IMR-90 (cell line): ENCODE measurements around the gene NFATC3. TPM values are rescaled to one million over a fixed set of nuclear protein-coding genes. Genes with fewer than 3 reads are reported as not detected.

ENCODE experiments used
- ATAC-seq: fragments of 200-7000 bp; cut with Tn5 transposase; 2 replicates; pipeline ENCODE4 v1.9.1; 2020; ENCODE audit warnings: low read depth, mild to moderate bottlenecking, moderate library complexity
- BruUV-seq: library from RNA; stranded (reverse); fragments of 400-500 nt; replicated peaks from 2 replicates; lab custom pipeline; 2021; lab: Mats Ljungman, UMichigan
- CTCF ChIA-PET: fragments of 300-600 bp; formaldehyde crosslinking; extraction: SDS; loops from one replicate; lab custom pipeline; 2021; ENCODE audit warnings: antibody characterized with exemption; lab: Yijun Ruan, JAX
- POLR2A ChIA-PET: fragments of 300-600 bp; sonication (Branson Sonifier 250); formaldehyde crosslinking; loops from one replicate; lab custom pipeline; 2022; ENCODE audit warnings: antibody characterized with exemption; ENCODE audit not compliant: unreplicated experiment; lab: Charles Lee
- DNase-seq: peaks from one replicate; pipeline ENCODE4 v3.0.0; 2013
- H2AFZ ChIP-seq: replicated peaks from 2 replicates; pipeline ENCODE3; 2013; ENCODE audit warnings: low read length, mild to moderate bottlenecking; ENCODE audit not compliant: poor library complexity
- H2AK5ac ChIP-seq: 2 replicates; pipeline ENCODE4 v1.6.1; 2013; ENCODE audit warnings: low read depth, low read length, inconsistent platforms
- H2AK9ac ChIP-seq: replicated peaks from 2 replicates; pipeline ENCODE3; 2013; ENCODE audit warnings: mild to moderate bottlenecking, low read depth, low read length, moderate library complexity; ENCODE audit not compliant: poor library complexity
- H2BK120ac ChIP-seq: 2 replicates; pipeline ENCODE4 v1.6.1; 2013; ENCODE audit warnings: low read depth, low read length, inconsistent platforms
- H2BK15ac ChIP-seq: 3 replicates; pipeline ENCODE4 v1.6.1; 2013; ENCODE audit warnings: low read depth, low read length, inconsistent platforms
- H2BK20ac ChIP-seq: 2 replicates; pipeline ENCODE4 v1.6.1; 2013; ENCODE audit warnings: low read depth, mild to moderate bottlenecking, inconsistent platforms, low read length, moderate library complexity
- H2BK5ac ChIP-seq: 2 replicates; pipeline ENCODE4 v1.6.1; 2013; ENCODE audit warnings: mild to moderate bottlenecking, low read depth, low read length, inconsistent platforms; ENCODE audit not compliant: poor library complexity, severe bottlenecking
- H3K14ac ChIP-seq: replicated peaks from 2 replicates; pipeline ENCODE4 v1.6.1; 2013; ENCODE audit warnings: low read depth, low read length, inconsistent platforms
- H3K18ac ChIP-seq: 2 replicates; pipeline ENCODE4 v1.6.1; 2013; ENCODE audit warnings: low read depth, low read length, control low read depth
- H3K23ac ChIP-seq: 2 replicates; pipeline ENCODE4 v1.6.1; 2013; ENCODE audit warnings: low read depth, low read length, inconsistent platforms
- H3K27ac ChIP-seq: 2 replicates; pipeline ENCODE4 v1.5.1; 2013; ENCODE audit warnings: mild to moderate bottlenecking, control low read depth, low read length; ENCODE audit not compliant: insufficient read depth
- H3K27me3 ChIP-seq: 2 replicates; pipeline ENCODE4 v1.6.1; 2013; ENCODE audit warnings: low read length; ENCODE audit not compliant: control insufficient read depth, insufficient read depth
- H3K36me3 ChIP-seq: 2 replicates; pipeline ENCODE4 v1.6.1; 2013; ENCODE audit warnings: low read length, mixed read lengths; ENCODE audit not compliant: control insufficient read depth, insufficient read depth
- H3K4ac ChIP-seq: 2 replicates; pipeline ENCODE4 v1.6.1; 2013; ENCODE audit warnings: low read depth, low read length, inconsistent platforms
- H3K4me1 ChIP-seq: 2 replicates; pipeline ENCODE4 v1.6.1; 2013; ENCODE audit warnings: low read length, mixed read lengths; ENCODE audit not compliant: control insufficient read depth, insufficient read depth
- H3K4me2 ChIP-seq: 2 replicates; pipeline ENCODE4 v1.6.1; 2013; ENCODE audit warnings: low read depth, mild to moderate bottlenecking, control low read depth, low read length, moderate library complexity
- H3K4me3 ChIP-seq: 2 replicates; pipeline ENCODE4 v1.5.1; 2013; ENCODE audit warnings: low read depth, mild to moderate bottlenecking, control low read depth, low read length, moderate library complexity; ENCODE audit not compliant: insufficient read depth
- H3K56ac ChIP-seq: 2 replicates; pipeline ENCODE4 v1.6.1; 2013; ENCODE audit warnings: low read length, inconsistent platforms; ENCODE audit not compliant: insufficient read depth; ENCODE audit errors: extremely low read depth
- H3K79me1 ChIP-seq, 2 experiments: 2 replicates each; pipeline ENCODE4 v1.6.1; 2013; ENCODE audit warnings: low read length in 2 of 2, inconsistent platforms in 1 of 2, low read depth in 1 of 2
- H3K9ac ChIP-seq: 2 replicates; pipeline ENCODE4 v1.6.1; 2013; ENCODE audit warnings: low read depth, low read length, control low read depth
- H3K9me1 ChIP-seq: 2 replicates; pipeline ENCODE4 v1.6.1; 2013; ENCODE audit warnings: low read length, inconsistent platforms; ENCODE audit not compliant: insufficient read depth
- H3K9me3 ChIP-seq: 2 replicates; pipeline ENCODE4 v1.6.1; 2013; ENCODE audit warnings: low read length; ENCODE audit not compliant: control insufficient read depth, insufficient read depth
- H4K20me1 ChIP-seq: 2 replicates; pipeline ENCODE4 v1.6.1; 2013; ENCODE audit warnings: low read length, inconsistent platforms; ENCODE audit not compliant: insufficient read depth
- H4K5ac ChIP-seq: 2 replicates; pipeline ENCODE4 v1.6.1; 2013; ENCODE audit warnings: mild to moderate bottlenecking, low read depth, low read length, control low read depth
- H4K8ac ChIP-seq, 2 experiments: 2 replicates each; pipeline ENCODE4 v1.6.1; 2013; ENCODE audit warnings: low read depth in 2 of 2, low read length in 2 of 2, control low read depth in 1 of 2, inconsistent platforms in 1 of 2
- H4K91ac ChIP-seq: 2 replicates; pipeline ENCODE4 v1.6.1; 2013; ENCODE audit warnings: low read depth, low read length, inconsistent platforms; ENCODE audit not compliant: insufficient read depth
- BHLHE40 ChIP-seq: fragments of 150-350 bp; IDR thresholded peaks from 2 replicates; pipeline ENCODE4 v1.6.1; 2016; ENCODE audit warnings: mild to moderate bottlenecking, low read depth, low read length
- CHD1 ChIP-seq: IDR thresholded peaks from 2 replicates; pipeline ENCODE4 v1.6.1; 2012; ENCODE audit warnings: low read depth, low read length, improper control_type of control experiment
- WGBS, 2 experiments: methylation state at CpG; one replicate each; pipeline versions ENCODE4 v1.1.5 to v1.1.7; 2013; ENCODE audit warnings: missing lambda C conversion rate in 2 of 2; ENCODE audit not compliant: insufficient read length in 1 of 2; ENCODE audit errors: extremely low coverage in 2 of 2; 5-methylcytosine and 5-hydroxymethylcytosine counted together
- dilution Hi-C: fragments of 300-500 bp; cut with HindIII; formaldehyde crosslinking; loops from one replicate; pipeline ENCODE4 v1.14.3; 2018; ENCODE audit warnings: low sequenced_read_pairs; ENCODE audit not compliant: unreplicated experiment
- in situ Hi-C: fragments of 300-500 bp; cut with MboI; formaldehyde crosslinking; loops from 3 replicates; pipeline ENCODE4 v1.14.3; 2019; ENCODE audit warnings: low sequenced_read_pairs, inconsistent platforms, mixed read lengths
- intact Hi-C: fragments of 100-400 bp; cut with micrococcal nuclease; formaldehyde crosslinking; loops from 2 replicates; pipeline ENCODE4 v1.10.0; 2022
- polyA plus RNA-seq, 3 experiments: library from polyadenylated mRNA; depleted of rRNA; stranded (reverse); fragments of >200 nt; gene quantifications; 2 replicates each; pipeline ENCODE4 v1.2.3, GENCODE V29; 2012; ENCODE audit warnings: low replicate concordance in 1 of 3
- total RNA-seq: library from RNA; depleted of rRNA; stranded (reverse); fragments of >200 nt; gene quantifications from 2 replicates; pipeline ENCODE4 v1.2.3, GENCODE V29; 2012

Gene NFATC3
- total and polyA plus RNA-seq, 2 of the 4 experiments (the other 2 are of a cell fraction), result 6.3 to 21.5 TPM

DNA sequence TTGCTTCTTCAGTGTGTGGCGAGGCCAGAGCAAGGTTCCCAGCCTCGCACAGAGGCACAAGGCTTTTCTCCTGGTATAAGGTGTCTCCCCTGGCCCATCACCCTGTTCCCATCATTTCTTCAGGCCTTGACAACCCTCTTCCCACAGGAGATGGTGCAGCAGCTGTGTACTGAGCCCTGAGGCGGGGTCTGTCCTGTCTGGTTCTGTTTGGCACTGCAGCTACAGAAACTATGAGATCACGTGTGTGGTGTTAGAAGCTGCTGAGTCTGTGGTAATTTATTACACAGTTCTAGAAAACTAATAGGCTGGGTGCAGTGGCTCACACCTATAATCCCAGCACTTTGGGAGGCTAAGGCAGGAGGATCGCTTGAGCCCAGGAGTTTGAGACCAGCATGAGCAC lies 167.2 kb downstream of the NFATC3 start:
- no peak overlapping the region for H3K56ac ChIP-seq
- no peak overlapping the region for H3K27ac ChIP-seq
- H3K79me1 ChIP-seq, result peaks cover 5 to 25% of the 10 kb centered on the region in 2 experiments; a peak in 3 of 4 replicates
- no peak overlapping the region for H2BK120ac ChIP-seq
- no peak overlapping the region for H3K18ac ChIP-seq
- dilution Hi-C loops (no loop called here), intact Hi-C loops (no loop called here), in situ Hi-C loops (no loop called here)
- TF ChIP-seq BHLHE40 (no peak), CHD1 (no peak)
- no peak overlapping the region for H3K23ac ChIP-seq
- H2AK9ac ChIP-seq, result no peak overlapping the region
- no peak overlapping the region for H3K4ac ChIP-seq
- POLR2A ChIA-PET, result no interaction called here
- H3K27me3 ChIP-seq, result no peaks in the 10 kb centered on the region
- no CpG with 5 or more reads among the region's 5 CpGs for WGBS, 2 experiments
- H4K8ac ChIP-seq, result no peak overlapping the region
- no peak overlapping the region for H2AFZ ChIP-seq
- H2BK15ac ChIP-seq, result no peak overlapping the region
- H3K14ac ChIP-seq, result no peak overlapping the region
- no peak overlapping the region for H4K91ac ChIP-seq
- no peak for ATAC-seq
- no TSS peak for BruUV-seq
- H3K4me1 ChIP-seq, result peaks cover 2% of the 10 kb centered on the region
- DNase-seq, result no peak
- CTCF ChIA-PET, result interaction anchor here (1.1 kb wide), 1 partner anchor 12 kb away, joined by 3 read pairs; the partner anchor contains the start of gene SLC7A6
- no peak overlapping the region for H3K4me3 ChIP-seq
- no peaks in the 10 kb centered on the region for H4K20me1 ChIP-seq
- H3K36me3 ChIP-seq, result peaks cover 25% of the 10 kb centered on the region
- H4K5ac ChIP-seq, result no peak overlapping the region
- no peak overlapping the region for H3K4me2 ChIP-seq
- no peak overlapping the region for H2BK20ac ChIP-seq
- no peak overlapping the region for H2AK5ac ChIP-seq
- no peak overlapping the region for H3K9ac ChIP-seq
- H3K9me3 ChIP-seq, result no peaks in the 10 kb centered on the region
- peaks cover 6% of the 10 kb centered on the region; the same call in 1 of the 2 replicates for H3K9me1 ChIP-seq
- H2BK5ac ChIP-seq, result no peak overlapping the region
